Activated CD4-positive, alpha-beta T cell treated with anti-CD3 and anti-CD28 coated beads for 48 hours (primary cell): Measurements from ENCODE around the gene GLYATL3.
"Not testable (repeated sequence)": the region's sequence is repeated elsewhere in the genome, so short reads cannot be mapped to it uniquely, and the experiment has no call there.

Source experiments
- DNase-seq: peaks from one replicate; pipeline ENCODE4 v3.0.0-alpha.2; 2020

The GLYATL3 gene

DNA sequence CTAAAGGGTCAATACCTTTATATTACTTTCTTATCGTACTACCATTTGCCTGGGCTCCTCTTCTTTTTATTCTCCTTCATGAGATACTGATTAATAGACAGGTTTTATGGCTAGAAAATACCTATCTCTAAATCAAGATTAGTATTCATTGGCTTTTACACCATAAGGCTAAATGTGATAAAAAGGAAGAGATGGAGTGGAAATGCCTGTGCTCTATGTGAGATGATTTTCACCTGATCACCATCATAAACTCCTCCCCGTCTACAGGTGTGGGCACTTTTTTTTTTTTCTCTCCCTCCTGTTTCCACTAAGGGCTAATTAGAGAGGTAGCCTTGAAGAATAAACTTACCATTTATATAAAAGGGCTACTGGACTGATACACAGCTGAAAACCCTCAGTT is at the start of gene GLYATL3:
GLYATL3 (plus strand) TSS at position 301 of the 400 bp plus-strand sequence. CDS start 12,068 bp downstream, outside the sequence.
- no peak for DNase-seq

DNA sequence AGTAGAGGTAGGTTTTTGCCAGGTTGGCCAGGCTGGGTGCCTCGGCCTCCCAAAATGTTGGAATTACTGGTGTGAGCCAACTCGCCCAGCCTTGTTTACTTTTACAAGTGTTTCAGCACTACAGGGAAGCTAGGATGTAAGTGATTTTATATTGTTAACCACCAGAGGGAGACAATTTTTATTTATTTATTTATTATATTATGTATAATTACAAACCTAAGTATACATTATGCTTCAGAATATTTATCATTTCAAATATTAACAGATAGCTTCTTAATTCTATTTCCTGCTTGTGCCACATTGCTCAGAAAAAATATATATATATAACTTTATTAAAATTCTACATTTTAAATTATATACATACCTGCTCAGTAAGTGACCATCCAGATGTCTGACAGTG is 46.5 kb upstream of the GLYATL3 start:
- no peak for DNase-seq

GRCh38 chr6:49454787-49455709 is 44.7 kb upstream of the GLYATL3 start:
- DNase-seq = no peak

GRCh38 chr6:49457771-49458170 is 42.0 kb upstream of the GLYATL3 start:
- DNase-seq = no peak

DNA sequence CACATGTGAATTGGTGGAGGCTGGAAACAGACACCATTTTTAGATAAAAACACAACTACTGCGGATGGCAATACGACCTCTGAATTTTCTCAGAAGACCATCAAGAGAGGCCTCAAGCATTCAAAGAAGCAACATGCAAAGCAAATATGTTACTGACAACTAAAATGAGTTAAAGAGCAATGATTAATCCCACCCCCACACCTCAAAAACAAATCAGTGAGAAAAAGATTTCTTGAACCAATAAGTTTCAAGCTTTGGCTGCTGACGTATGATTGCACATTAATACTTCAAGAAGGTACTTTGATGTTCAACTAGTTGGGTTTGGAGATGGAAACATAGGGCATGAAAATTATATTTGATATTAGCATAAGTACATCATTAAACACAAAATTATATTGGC is 37.7 kb upstream of the GLYATL3 start:
- no peak for DNase-seq

- no peak for DNase-seq
Observed at GRCh38 chr6:49462599-49462926, 37.2 kb upstream of the GLYATL3 start.

GRCh38 chr6:49462927-49463611 is 36.7 kb upstream of the GLYATL3 start, which contains the start of the genes CENPQ and MMUT:
Gene CENPQ, plus strand, starts transcription at chr6:49463370. Its CDS starts 6,807 bp downstream, at chr6:49470177.
Gene MMUT, minus strand, starts transcription at chr6:49463253. Its CDS starts 3,787 bp downstream, at chr6:49459466.
- DNase-seq = peak; percentile 92

- no peak for DNase-seq
Observed at GRCh38 chr6:49463612-49463967, 36.1 kb upstream of the GLYATL3 start.

DNA sequence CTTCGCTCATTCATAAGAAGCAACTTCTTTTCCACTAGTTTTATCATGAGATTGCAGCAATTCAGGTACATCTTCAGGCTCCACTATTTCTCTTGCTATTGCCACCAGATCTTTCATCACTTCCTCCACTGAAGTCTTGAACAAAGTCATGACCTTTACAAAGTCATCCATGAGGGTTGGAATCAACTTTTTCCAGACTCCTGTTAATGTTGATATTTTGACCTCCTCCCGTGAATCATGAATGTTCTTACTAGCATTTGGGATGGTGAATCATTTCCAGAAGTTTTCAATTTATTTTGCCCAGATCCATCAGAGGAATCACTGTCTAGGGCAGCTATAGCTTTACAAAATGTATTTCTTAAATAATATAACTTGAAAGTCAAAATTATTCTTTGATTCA is 35.0 kb upstream of the GLYATL3 start:
- no peak for DNase-seq

GRCh38 chr6:49468042-49468441 is 31.7 kb upstream of the GLYATL3 start:
- no peak for DNase-seq

- DNase-seq = not testable (repeated sequence)
Observed at GRCh38 chr6:49476564-49476963, 23.2 kb upstream of the GLYATL3 start.

DNA sequence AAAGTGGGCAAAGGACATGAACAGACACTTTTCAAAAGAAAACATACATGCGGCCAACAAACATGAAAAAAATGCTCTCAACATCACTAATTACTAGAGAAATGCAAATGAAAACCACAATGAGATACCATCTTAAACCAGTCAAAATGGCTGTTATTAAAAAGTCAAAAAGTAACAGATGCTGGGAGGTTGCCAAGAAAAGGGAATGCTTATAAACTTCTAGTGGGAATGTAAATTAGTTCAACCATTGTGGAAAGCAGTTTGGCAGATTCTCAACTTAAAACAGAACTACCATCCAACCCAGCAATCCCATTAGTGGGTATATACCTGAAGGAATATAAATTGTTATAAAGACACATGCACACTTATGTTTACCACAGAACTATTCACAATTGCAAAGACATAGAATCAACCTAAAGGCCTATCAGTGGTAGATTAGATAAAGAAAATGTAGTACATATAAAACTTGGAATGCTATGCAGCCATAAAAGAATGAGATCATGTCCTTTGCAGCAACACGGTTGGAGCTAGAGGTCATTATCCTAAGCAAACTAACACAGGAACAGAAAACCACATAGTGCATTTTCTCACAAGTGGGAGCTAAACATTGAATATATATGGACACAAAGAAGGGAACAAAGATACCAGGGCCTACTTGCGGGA is 20.3 kb upstream of the GLYATL3 start:
- no peak for DNase-seq

DNA sequence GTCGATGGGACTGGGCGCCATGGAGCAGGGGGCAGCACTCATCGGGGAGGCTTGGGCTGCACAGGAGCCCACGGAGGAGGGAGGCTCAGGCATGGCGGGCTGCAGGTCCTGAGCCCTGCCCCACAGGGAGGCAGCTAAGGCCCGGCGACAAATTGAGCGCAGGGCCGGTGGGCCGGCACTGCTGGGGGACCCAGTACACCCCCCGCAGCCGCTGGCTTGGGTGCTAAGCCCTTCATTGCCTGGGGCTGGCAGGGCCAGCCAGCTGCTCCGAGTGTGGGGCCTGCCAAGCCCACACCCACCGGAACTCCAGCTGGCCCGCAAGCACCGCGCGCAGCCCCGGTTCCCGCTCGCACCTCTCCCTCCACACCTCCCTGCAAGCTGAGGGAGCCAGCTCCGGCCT is 17.9 kb upstream of the GLYATL3 start:
- not testable (repeated sequence) for DNase-seq

DNA sequence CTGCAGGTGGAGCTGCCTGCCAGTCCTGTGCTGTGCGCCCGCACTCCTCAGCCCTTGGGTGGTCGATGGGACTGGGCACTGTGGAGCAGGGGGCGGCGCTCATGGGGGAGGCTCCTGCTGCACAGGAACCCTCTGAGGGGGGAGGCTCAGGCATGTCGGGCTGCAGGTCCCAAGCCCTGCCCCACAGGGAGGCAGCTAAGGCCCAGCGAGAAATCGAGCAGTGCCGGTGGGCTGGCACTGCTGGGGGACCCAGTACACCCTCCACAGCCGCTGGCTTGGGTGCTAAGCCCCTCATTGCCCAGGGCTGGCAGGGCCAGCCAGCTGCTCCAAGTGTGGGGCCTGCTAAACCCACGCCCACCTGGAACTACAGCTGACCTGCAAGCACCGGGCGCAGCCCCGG is 16.3 kb upstream of the GLYATL3 start:
- DNase-seq = not testable (repeated sequence)

GRCh38 chr6:49490633-49491032 is 9.1 kb upstream of the GLYATL3 start:
- no peak for DNase-seq

- no peak for DNase-seq
Observed at GRCh38 chr6:49497304-49497703, 2.4 kb upstream of the GLYATL3 start.

DNA sequence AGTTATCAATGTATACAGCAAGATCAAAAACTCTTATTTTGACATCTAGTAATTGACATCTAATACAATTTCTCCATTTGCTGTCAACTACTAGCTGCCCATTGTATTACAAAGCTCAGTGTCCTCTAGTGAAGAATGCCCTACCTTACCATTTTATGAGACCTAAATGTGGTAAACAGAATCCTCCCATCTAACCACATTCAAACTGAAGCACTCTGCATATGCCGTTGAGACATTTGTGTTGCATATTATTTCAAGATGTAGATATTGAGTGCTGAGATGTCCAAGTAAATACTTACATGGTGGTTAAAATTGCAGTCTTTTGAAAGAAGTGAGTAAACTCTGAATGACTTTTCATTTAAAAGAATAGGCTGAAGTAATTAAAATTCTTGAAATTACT is 597 bp upstream of the GLYATL3 start:
- DNase-seq = no peak

GRCh38 chr6:49504666-49505065 is 4.9 kb downstream of the GLYATL3 start:
- no peak for DNase-seq

DNA sequence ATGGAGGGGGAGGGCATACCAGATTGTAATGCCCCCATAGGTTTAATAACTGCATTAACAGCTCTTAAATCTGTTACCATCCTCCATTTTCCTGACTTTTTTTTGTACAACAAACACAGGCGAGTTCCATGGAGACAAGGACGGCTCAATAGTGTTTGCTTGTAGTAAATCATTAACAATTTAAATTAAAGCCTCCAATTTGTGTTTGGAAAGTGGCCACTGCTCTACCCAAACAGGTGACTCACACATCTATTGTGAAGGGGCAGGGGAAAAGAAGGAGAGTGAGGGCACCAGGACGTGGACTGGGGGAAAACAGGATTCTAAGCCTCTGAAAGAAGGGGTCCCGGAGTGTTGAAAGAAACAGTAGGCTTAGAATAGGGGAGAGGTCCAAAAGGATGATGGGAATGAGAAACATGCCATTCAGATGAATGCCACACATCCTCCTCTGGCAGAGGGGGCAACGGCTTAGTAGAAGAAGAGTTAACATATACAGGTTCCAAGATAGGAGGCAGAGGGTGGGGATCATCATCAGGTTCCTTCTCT is 6.9 kb downstream of the GLYATL3 start:
- DNase-seq = no peak

GRCh38 chr6:49509342-49509741 is 9.6 kb downstream of the GLYATL3 start:
- DNase-seq = no peak

DNA sequence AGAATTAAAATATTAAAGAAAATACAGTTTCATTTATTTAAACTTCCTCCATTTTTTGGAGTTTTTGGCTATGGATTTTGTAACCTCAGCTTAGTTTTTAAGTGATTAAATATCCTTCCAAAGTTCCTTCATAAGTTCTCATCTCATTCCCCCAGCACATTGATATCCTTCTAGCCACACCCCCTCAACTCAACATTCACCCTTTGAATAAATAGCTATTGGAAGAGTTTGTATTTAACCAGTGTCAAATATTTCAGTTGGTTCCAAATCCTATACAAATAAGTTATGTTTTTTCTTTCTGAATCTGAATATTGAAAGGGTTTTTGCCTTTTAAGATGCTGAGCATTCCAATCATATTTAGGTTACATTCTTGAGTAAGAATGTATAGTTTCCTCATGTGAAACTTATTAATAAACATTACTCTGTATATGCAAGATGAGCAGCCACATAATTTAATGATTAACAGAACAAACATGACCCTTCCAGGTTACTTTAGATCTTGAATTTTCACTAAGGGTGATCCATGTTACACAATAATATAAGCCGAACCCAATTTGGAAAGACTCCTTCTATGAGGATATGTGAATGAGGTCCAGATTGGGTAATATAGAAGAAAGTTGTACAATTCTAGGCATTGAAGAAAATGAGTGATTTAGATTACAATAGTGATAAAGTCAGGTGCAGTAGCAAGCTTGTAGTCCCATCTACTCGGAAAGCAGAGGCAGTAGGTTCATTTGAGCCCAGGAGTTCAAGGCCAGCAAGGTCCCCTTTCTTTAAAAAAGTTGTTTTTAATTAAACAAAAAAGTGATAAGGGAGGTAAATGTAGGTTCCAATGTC is 13.6 kb downstream of the GLYATL3 start:
- no peak for DNase-seq
